HCT116 (cell line): ENCODE measurements around the gene ESCO1. TPM values are rescaled to one million over a fixed set of nuclear protein-coding genes. Genes with fewer than 3 reads are reported as not detected.

Experiments
- ATAC-seq: fragments of 200-7000 bp; cut with Tn5 transposase; 2 replicates; pipeline ENCODE4 v1.9.1; 2020; ENCODE audit warnings: mild to moderate bottlenecking, moderate library complexity
- Bru-seq: library from RNA; stranded (reverse); fragments of 400-500 nt; gene quantifications from one replicate; lab custom pipeline; 2021; lab: Mats Ljungman, UMichigan
- BruChase-seq, 2 experiments: library from RNA; stranded (reverse); fragments of 400-500 nt; gene quantifications; one replicate each; lab custom pipeline; 2021; lab: Mats Ljungman, UMichigan
- BruUV-seq: library from RNA; stranded (reverse); fragments of 400-500 nt; replicated peaks from 2 replicates; lab custom pipeline; 2021; lab: Mats Ljungman, UMichigan
- CTCF ChIA-PET: fragments of 300-600 bp; sonication (Branson Sonifier 250); formaldehyde crosslinking; loops from one replicate; lab custom pipeline; 2021; ENCODE audit warnings: antibody characterized with exemption; lab: Charles Lee
- POLR2A ChIA-PET: fragments of 300-600, 350-600 bp; sonication (Branson Sonifier 250); formaldehyde crosslinking; loops from one replicate; lab custom pipeline; 2021; ENCODE audit warnings: antibody characterized with exemption; lab: Charles Lee
- RAD21 ChIA-PET, 2 experiments: fragments of 300-600 bp; sonication (Branson Sonifier 250); formaldehyde crosslinking; loops; one replicate each; lab custom pipeline; 2023; ENCODE audit warnings: low total read pairs in 2 of 2; ENCODE audit not compliant: uncharacterized antibody in 2 of 2, unreplicated experiment in 2 of 2, low non-redundant PET in 1 of 2; lab: Charles Lee
- DNase-seq: peaks from one replicate; pipeline ENCODE4 v3.0.0-alpha.2; 2010; ENCODE audit warnings: low read depth, low spot score
- H2AFZ ChIP-seq: fragments of 200-600 bp; shearing (Covaris generic), sonication (generic); 2 replicates; pipeline ENCODE4 v1.6.1; 2017; ENCODE audit warnings: low read depth, mixed run types, mixed read lengths, antibody characterized with exemption, low read length; ENCODE audit not compliant: poor library complexity, severe bottlenecking
- H3K27ac ChIP-seq: 2 replicates; pipeline ENCODE4 v1.5.1; 2012; ENCODE audit warnings: low read depth, low read length
- H3K27me3 ChIP-seq: fragments of 200-600 bp; sonication (generic); 2 replicates; pipeline ENCODE4 v1.6.1; 2016; ENCODE audit warnings: mixed run types, low read length, mixed read lengths; ENCODE audit not compliant: insufficient read depth
- H3K36me3 ChIP-seq, 2 experiments: fragments of 200-500 bp in 1 of 2; fragments of 200-600 bp in 1 of 2; sonication (Bioruptor generic) in 1 of 2; sonication (generic) in 1 of 2; 2 replicates each; pipeline versions ENCODE4 v1.5.1 to v1.6.1; 2014 to 2016; ENCODE audit warnings: low read length in 2 of 2, inconsistent platforms in 1 of 2, mixed read lengths in 1 of 2, mixed run types in 1 of 2; ENCODE audit not compliant: insufficient read depth in 2 of 2, control insufficient read depth in 1 of 2
- H3K4me1 ChIP-seq, 2 experiments: fragments of 200-600 bp in 1 of 2; sonication (generic) in 1 of 2; 2 replicates each; pipeline versions ENCODE4 v1.5.1 to v1.6.1; 2012 to 2017; ENCODE audit warnings: low read length in 2 of 2, inconsistent platforms in 1 of 2, mild to moderate bottlenecking in 1 of 2, mixed read lengths in 1 of 2, mixed run types in 1 of 2, moderate library complexity in 1 of 2; ENCODE audit not compliant: insufficient read depth in 2 of 2, control insufficient read depth in 1 of 2
- H3K4me2 ChIP-seq: fragments of 200-600 bp; sonication (generic); 2 replicates; pipeline ENCODE4 v1.6.1; 2017; ENCODE audit warnings: mixed run types, low read length, mixed read lengths
- H3K4me3 ChIP-seq, 2 experiments: fragments of 200-600 bp in 1 of 2; sonication (generic) in 1 of 2; replicated peaks in 1 of 2; 2 replicates each; pipeline ENCODE4 v1.5.1; 2011 to 2016; ENCODE audit warnings: low read length in 2 of 2, control low read depth in 1 of 2, low read depth in 1 of 2, mild to moderate bottlenecking in 1 of 2, mixed read lengths in 1 of 2, mixed run types in 1 of 2
- H3K79me2 ChIP-seq: fragments of 200-600 bp; sonication (generic); 2 replicates; pipeline ENCODE4 v1.6.1; 2017; ENCODE audit warnings: mild to moderate bottlenecking, mixed run types, low read length, moderate library complexity, mixed read lengths; ENCODE audit not compliant: insufficient read depth
- H3K9ac ChIP-seq: fragments of 200-600 bp; sonication (generic); 2 replicates; pipeline ENCODE4 v1.6.1; 2016; ENCODE audit warnings: low read length, mixed read lengths
- H3K9me2 ChIP-seq: fragments of 200-600 bp; sonication (generic), shearing (Covaris generic); 2 replicates; pipeline ENCODE4 v1.6.1; 2017; ENCODE audit warnings: mixed run types, mild to moderate bottlenecking, moderate library complexity; ENCODE audit not compliant: insufficient read depth
- H3K9me3 ChIP-seq, 2 experiments: fragments of 200-500 bp in 1 of 2; fragments of 200-600 bp in 1 of 2; sonication (Bioruptor generic) in 1 of 2; sonication (generic) in 1 of 2; 2 replicates each; pipeline ENCODE4 v1.6.1; 2014 to 2017; ENCODE audit warnings: low read length in 2 of 2, mixed read lengths in 2 of 2, inconsistent platforms in 1 of 2, low read depth in 1 of 2, mild to moderate bottlenecking in 1 of 2, mixed run types in 1 of 2, moderate library complexity in 1 of 2; ENCODE audit not compliant: control insufficient read depth in 1 of 2, insufficient read depth in 1 of 2
- H4K20me1 ChIP-seq: fragments of 200-600 bp; sonication (generic), shearing (Covaris generic); 2 replicates; pipeline ENCODE4 v1.6.1; 2017; ENCODE audit warnings: mixed run types, mild to moderate bottlenecking, moderate library complexity; ENCODE audit not compliant: insufficient read depth
- EZH2 ChIP-seq: fragments of 200-600 bp; sonication (generic); IDR thresholded peaks from 2 replicates; pipeline ENCODE4 v1.6.1; 2017; ENCODE audit warnings: antibody characterized with exemption, mixed run types
- EZH2phosphoT487 ChIP-seq: fragments of 200-600 bp; IDR thresholded peaks from 2 replicates; pipeline ENCODE4 v1.6.1; 2018; ENCODE audit warnings: antibody characterized with exemption, borderline replicate concordance
- FOSL1 ChIP-seq: IDR thresholded peaks from 2 replicates; pipeline ENCODE4 v1.6.1; 2012; ENCODE audit warnings: low read depth
- POLR2A ChIP-seq: IDR thresholded peaks from 2 replicates; pipeline ENCODE4 v1.7.0; 2011; ENCODE audit warnings: borderline replicate concordance; ENCODE audit not compliant: insufficient read depth, insufficient read length; ENCODE audit errors: extremely low read depth
- RAD21 ChIP-seq: IDR thresholded peaks from 2 replicates; pipeline ENCODE4 v1.6.1; 2012; ENCODE audit warnings: low read depth, mild to moderate bottlenecking
- SIN3A ChIP-seq: IDR thresholded peaks from 2 replicates; pipeline ENCODE4 v1.6.1; 2012; ENCODE audit warnings: low read depth
- SP1 ChIP-seq: IDR thresholded peaks from 2 replicates; pipeline ENCODE4 v1.6.1; 2012; ENCODE audit warnings: low read depth
- TCF7L2 ChIP-seq: IDR thresholded peaks from 2 replicates; pipeline ENCODE4 v1.7.0; 2011; ENCODE audit warnings: borderline replicate concordance, inconsistent platforms; ENCODE audit not compliant: insufficient read depth, insufficient read length; ENCODE audit errors: extremely low read depth
- ZFX ChIP-seq: fragments of 450-650 bp; IDR thresholded peaks from 2 replicates; pipeline ENCODE4 v1.6.1; 2017
- ZNF274 ChIP-seq: fragments of 200-500 bp; sonication (Bioruptor generic); IDR thresholded peaks from 2 replicates; pipeline ENCODE4 v1.6.1; 2014; ENCODE audit warnings: mild to moderate bottlenecking, low read depth, low read length, inconsistent platforms
- intact Hi-C: fragments of 100-400 bp; cut with micrococcal nuclease; formaldehyde crosslinking; loops from 2 replicates; pipeline ENCODE4 v1.10.0; 2022
- long read RNA-seq: library from polyadenylated mRNA; unstranded; transcript quantifications from one replicate; pipeline ENCODE4 v2.0.0, GENCODE V29; 2021; ENCODE audit not compliant: unreplicated experiment
- polyA plus RNA-seq: library from polyadenylated mRNA; unstranded; fragments of >200 nt; gene quantifications from 2 replicates; pipeline ENCODE4 v1.2.1, GENCODE V29; 2012; ENCODE audit warnings: missing spikeins
- total RNA-seq: library from RNA; stranded (reverse); gene quantifications from one replicate; pipeline ENCODE4 v1.2.1, GENCODE V29; 2021; ENCODE audit not compliant: unreplicated experiment
- TF ChIP-seq, protein P1 (sequence below): IDR thresholded peaks from 2 replicates; pipeline ENCODE4 v1.6.1; 2012
- TF ChIP-seq, protein P2 (sequence below): IDR thresholded peaks from 2 replicates; pipeline ENCODE4 v1.6.1; 2012
- TF ChIP-seq, protein P3 (sequence below): IDR thresholded peaks from 2 replicates; pipeline ENCODE4 v1.6.1; 2012; ENCODE audit warnings: low read depth
- TF ChIP-seq, protein P4 (sequence below): IDR thresholded peaks from 2 replicates; pipeline ENCODE4 v1.6.1; 2011; ENCODE audit warnings: mild to moderate bottlenecking, low read length, moderate library complexity; ENCODE audit not compliant: insufficient replicate concordance; ENCODE audit errors: extremely low read depth

ESCO1 gene, protein sequence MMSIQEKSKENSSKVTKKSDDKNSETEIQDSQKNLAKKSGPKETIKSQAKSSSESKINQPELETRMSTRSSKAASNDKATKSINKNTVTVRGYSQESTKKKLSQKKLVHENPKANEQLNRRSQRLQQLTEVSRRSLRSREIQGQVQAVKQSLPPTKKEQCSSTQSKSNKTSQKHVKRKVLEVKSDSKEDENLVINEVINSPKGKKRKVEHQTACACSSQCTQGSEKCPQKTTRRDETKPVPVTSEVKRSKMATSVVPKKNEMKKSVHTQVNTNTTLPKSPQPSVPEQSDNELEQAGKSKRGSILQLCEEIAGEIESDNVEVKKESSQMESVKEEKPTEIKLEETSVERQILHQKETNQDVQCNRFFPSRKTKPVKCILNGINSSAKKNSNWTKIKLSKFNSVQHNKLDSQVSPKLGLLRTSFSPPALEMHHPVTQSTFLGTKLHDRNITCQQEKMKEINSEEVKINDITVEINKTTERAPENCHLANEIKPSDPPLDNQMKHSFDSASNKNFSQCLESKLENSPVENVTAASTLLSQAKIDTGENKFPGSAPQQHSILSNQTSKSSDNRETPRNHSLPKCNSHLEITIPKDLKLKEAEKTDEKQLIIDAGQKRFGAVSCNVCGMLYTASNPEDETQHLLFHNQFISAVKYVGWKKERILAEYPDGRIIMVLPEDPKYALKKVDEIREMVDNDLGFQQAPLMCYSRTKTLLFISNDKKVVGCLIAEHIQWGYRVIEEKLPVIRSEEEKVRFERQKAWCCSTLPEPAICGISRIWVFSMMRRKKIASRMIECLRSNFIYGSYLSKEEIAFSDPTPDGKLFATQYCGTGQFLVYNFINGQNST
- total RNA-seq, result 19.6 TPM
- 5.4 and 5.9 TPM in 2 replicates for polyA plus RNA-seq
- Bru-seq, nascent RNA, result percentile 86 among the genes with signal in this experiment
- percentile 82 among the genes with signal in this experiment for BruChase-seq, experiment 1, labeled RNA remaining after a 6-hour chase
- BruChase-seq, experiment 2, labeled RNA remaining after a 2-hour chase, result percentile 84 among the genes with signal in this experiment
- long read RNA-seq, full-length matches to known transcripts, result 13 of 33 reads
- long read RNA-seq, partial matches to known transcripts, result 10 of 33 reads
- long read RNA-seq, other reads (novel, unspliced or antisense), result 10 of 33 reads

DNA sequence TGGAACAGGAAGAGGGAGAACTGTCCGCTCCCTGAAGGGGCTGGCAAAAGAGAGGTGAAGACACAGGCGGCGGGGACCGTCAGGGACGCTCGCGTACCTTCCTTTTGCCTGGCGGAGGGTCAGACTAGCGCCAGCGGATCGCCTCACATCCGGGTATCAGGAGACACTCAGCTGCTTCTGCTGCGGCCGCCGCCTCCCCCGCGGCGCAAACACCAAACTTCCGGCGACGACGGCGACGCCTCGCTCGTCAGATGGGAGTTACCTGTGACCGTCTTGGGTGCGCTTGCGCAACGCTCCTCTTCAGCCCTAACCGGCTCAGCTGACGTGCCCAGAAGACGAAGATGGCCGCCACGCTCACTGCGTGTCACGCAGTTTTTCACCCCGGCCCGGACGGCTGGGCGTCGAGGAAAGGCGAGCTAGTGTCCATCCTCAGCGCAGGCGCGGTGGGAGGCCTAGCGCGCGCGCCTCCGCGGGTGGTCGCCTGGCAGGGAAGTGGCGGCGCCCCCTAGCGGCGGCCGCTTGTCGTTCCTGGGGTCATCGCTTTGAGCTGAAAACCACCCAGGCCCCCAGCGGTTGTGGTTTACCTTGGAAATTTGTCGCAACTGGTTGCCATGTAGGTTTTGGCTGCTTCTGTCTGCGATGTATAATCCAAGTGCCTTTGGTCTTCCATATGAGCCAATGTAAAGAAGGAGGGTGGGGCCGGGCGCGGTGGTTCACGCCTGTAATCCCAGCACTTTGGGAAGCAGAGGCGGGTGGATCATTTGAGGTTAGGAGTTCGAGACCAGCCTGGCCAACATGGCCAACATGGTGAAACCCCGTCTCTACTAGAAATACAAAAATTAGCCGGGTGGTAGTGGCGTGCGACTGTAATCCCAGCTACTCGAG is at the start of gene ESCO1:
Gene ESCO1 (minus strand): TSS at position 179 of the 885 bp plus-strand sequence. CDS start 25,861 bp downstream, outside the sequence.
- peak; percentile 99 for DNase-seq
- Histone ChIP-seq H3K27ac (peak within 1 kb of the TSS; percentile 100), H3K4me1 (peaks cover 7 to 13% of the 10 kb centered on the region in 2 experiments), H4K20me1 (no peaks in the 10 kb centered on the region), H3K4me3 (peak within 1 kb of the TSS; percentile 84 to 99), H3K9me3 (no peaks in the 10 kb centered on the region), H3K4me2 (peak within 1 kb of the TSS; percentile 96), H2AFZ (peak within 1 kb of the TSS; percentile 37), H3K79me2 (peaks cover 46% of the 10 kb centered on the region), H3K9ac (peak within 1 kb of the TSS; percentile 96), H3K27me3 (no peaks in the 10 kb centered on the region), H3K9me2 (no peaks in the 10 kb centered on the region), H3K36me3 (no peaks in the 10 kb centered on the region)
- ChIA-PET POLR2A (interaction anchor here (0.7 to 1.9 kb wide), 11 partner anchors 8 to 406 kb away, joined by 3 to 26 read pairs (median 3); partner anchors contain the start of gene SNRPD1), CTCF (interaction anchor here (0.6 to 3.0 kb wide), 29 partner anchors 10 to 1033 kb away, joined by 3 to 66 read pairs (median 4); partner anchors contain the start of genes ABHD3, MIB1 and SNRPD1), RAD21 (interaction anchor here in 1 of 2 experiments (0.7 kb wide), 1 partner anchor 43 kb away, joined by 3 read pairs; no protein-coding TSS in a partner anchor)
- BruUV-seq, result TSS peak; percentile 68
- peak; percentile 91 for ATAC-seq
- intact Hi-C loops, result loop anchor here (1.0 to 5.0 kb wide), 2 partner anchors 12 to 403 kb away; partner anchors contain the start of gene SNRPD1
- no peak for TF ChIP-seq SP1
- TF ChIP-seq EZH2, result no peak
- TF ChIP-seq, protein P1, sequence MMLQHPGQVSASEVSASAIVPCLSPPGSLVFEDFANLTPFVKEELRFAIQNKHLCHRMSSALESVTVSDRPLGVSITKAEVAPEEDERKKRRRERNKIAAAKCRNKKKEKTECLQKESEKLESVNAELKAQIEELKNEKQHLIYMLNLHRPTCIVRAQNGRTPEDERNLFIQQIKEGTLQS, result no peak
- TF ChIP-seq RAD21, result no peak
- TF ChIP-seq, protein P2, sequence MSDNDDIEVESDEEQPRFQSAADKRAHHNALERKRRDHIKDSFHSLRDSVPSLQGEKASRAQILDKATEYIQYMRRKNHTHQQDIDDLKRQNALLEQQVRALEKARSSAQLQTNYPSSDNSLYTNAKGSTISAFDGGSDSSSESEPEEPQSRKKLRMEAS, result no peak
- no peak for TF ChIP-seq FOSL1
- no peak for TF ChIP-seq ZNF274
- TF ChIP-seq SIN3A, result no peak
- TF ChIP-seq, protein P3, sequence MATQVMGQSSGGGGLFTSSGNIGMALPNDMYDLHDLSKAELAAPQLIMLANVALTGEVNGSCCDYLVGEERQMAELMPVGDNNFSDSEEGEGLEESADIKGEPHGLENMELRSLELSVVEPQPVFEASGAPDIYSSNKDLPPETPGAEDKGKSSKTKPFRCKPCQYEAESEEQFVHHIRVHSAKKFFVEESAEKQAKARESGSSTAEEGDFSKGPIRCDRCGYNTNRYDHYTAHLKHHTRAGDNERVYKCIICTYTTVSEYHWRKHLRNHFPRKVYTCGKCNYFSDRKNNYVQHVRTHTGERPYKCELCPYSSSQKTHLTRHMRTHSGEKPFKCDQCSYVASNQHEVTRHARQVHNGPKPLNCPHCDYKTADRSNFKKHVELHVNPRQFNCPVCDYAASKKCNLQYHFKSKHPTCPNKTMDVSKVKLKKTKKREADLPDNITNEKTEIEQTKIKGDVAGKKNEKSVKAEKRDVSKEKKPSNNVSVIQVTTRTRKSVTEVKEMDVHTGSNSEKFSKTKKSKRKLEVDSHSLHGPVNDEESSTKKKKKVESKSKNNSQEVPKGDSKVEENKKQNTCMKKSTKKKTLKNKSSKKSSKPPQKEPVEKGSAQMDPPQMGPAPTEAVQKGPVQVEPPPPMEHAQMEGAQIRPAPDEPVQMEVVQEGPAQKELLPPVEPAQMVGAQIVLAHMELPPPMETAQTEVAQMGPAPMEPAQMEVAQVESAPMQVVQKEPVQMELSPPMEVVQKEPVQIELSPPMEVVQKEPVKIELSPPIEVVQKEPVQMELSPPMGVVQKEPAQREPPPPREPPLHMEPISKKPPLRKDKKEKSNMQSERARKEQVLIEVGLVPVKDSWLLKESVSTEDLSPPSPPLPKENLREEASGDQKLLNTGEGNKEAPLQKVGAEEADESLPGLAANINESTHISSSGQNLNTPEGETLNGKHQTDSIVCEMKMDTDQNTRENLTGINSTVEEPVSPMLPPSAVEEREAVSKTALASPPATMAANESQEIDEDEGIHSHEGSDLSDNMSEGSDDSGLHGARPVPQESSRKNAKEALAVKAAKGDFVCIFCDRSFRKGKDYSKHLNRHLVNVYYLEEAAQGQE, result no peak
- TF ChIP-seq, protein P4, sequence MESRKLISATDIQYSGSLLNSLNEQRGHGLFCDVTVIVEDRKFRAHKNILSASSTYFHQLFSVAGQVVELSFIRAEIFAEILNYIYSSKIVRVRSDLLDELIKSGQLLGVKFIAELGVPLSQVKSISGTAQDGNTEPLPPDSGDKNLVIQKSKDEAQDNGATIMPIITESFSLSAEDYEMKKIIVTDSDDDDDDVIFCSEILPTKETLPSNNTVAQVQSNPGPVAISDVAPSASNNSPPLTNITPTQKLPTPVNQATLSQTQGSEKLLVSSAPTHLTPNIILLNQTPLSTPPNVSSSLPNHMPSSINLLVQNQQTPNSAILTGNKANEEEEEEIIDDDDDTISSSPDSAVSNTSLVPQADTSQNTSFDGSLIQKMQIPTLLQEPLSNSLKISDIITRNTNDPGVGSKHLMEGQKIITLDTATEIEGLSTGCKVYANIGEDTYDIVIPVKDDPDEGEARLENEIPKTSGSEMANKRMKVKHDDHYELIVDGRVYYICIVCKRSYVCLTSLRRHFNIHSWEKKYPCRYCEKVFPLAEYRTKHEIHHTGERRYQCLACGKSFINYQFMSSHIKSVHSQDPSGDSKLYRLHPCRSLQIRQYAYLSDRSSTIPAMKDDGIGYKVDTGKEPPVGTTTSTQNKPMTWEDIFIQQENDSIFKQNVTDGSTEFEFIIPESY, result no peak
- TF ChIP-seq ZFX, result no peak
- TF ChIP-seq TCF7L2, result peak; percentile 27
- TF ChIP-seq POLR2A, result no peak
- no peak for TF ChIP-seq EZH2phosphoT487
